NCI-H1417 (cell line): ENCODE results near the gene GPR152.
"Not testable (repeated sequence)": the region's sequence is repeated elsewhere in the genome, so short reads cannot be mapped to it uniquely, and the experiment has no call there.

Experiments
- DNase-seq, 3 experiments: peaks; one replicate each; lab custom pipeline; 2025; lab: John Stamatoyannopoulos, UW

The GPR152 gene

GRCh38 chr11:67409261-67409666 lies 43.3 kb downstream of the GPR152 start:
- DNase-seq = no peak

GRCh38 chr11:67408437-67409200 lies 43.9 kb downstream of the GPR152 start:
- DNase-seq = no peak

GRCh38 chr11:67407688-67408163 lies 44.8 kb downstream of the GPR152 start:
- DNase-seq = no peak

- peak in 2 of 3 experiments; percentile 32 to 60 for DNase-seq
Measured at GRCh38 chr11:67406969-67407687, 45.4 kb downstream of the GPR152 start.

GRCh38 chr11:67406420-67406968 lies 46.0 kb downstream of the GPR152 start:
- DNase-seq = no peak

- DNase-seq = no peak
Measured at GRCh38 chr11:67405688-67406339, 46.7 kb downstream of the GPR152 start.

GRCh38 chr11:67405196-67405567 lies 47.3 kb downstream of the GPR152 start:
- no peak for DNase-seq

GRCh38 chr11:67404515-67405195 lies 47.9 kb downstream of the GPR152 start:
- no peak for DNase-seq

- DNase-seq = not testable (repeated sequence)
Measured at GRCh38 chr11:67403085-67403484, 49.4 kb downstream of the GPR152 start.

- DNase-seq = peak in 2 of 3 experiments; percentile 71 to 89
Measured at GRCh38 chr11:67402192-67402839, 50.2 kb downstream of the GPR152 start.

- peak; percentile 81 to 98 (median 92) for DNase-seq
Measured at GRCh38 chr11:67401495-67402191, 50.9 kb downstream of the GPR152 start, which contains the start of gene PPP1CA. Gene PPP1CA, minus strand, starts transcription at chr11:67401858. Its CDS starts 76 bp downstream, at chr11:67401782.
